ENCODE data around the gene DPYSL4. TPM values are rescaled to one million over a fixed set of nuclear protein-coding genes. Genes with fewer than 3 reads are reported as not detected.

Gene DPYSL4
- total and polyA plus RNA-seq, 4 experiments from 2014 or later, result 0.21 to 1.8 (median 0.41) TPM

DNA sequence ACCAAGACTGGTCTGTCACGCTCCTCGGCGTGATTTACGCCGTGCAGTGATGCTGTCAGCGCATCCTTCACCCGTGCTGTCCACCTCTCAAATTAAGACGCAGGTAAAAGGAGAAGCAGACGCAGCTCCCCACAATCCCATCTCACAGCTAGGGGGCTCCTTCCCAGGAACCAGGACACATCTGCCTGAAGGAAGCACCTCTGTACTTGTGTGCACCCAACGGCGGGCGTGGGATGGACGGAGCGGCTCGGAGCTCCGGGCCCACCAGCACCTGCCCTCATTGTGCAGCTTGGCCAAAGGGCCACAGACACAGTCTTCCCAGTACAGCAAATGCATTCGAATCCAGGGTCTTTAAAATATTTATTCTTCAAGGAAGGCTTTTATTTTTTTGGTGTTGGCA lies 65.7 kb downstream of the DPYSL4 start:
- Histone ChIP-seq H3K9me3 (ENCODE audit: control insufficient read depth in 1 of 2, low read length in 2 of 2) (no peaks in the 10 kb centered on the region), H3K27ac (ENCODE audit: low read depth, low read length) (no peak overlapping the region), H3K4me1 (ENCODE audit: insufficient read depth, low read length) (peaks cover 3% of the 10 kb centered on the region), H3K27me3 (ENCODE audit: insufficient read depth, low read length) (no peaks in the 10 kb centered on the region), H3K36me3 (ENCODE audit: insufficient read depth, low read length) (no peaks in the 10 kb centered on the region), H3K4me3 (ENCODE audit: low read length in 2 of 2) (no peak overlapping the region)
- intact Hi-C loops (cut with micrococcal nuclease), result no loop called here
- ChIA-PET CTCF (ENCODE audit: partially characterized antibody) (no interaction called here), POLR2A (ENCODE audit: partially characterized antibody) (no interaction called here)
- no peaks in the 10 kb centered on the region for H3K36me3 Mint-ChIP-seq
- peaks cover 2 to 9% (median 5%) of the 10 kb centered on the region in 4 donors for H3K4me1 Mint-ChIP-seq
- H3K4me3 Mint-ChIP-seq, result no peak overlapping the region
- H3K27ac Mint-ChIP-seq, result peak overlapping the region in 1 of 7 donors; percentile 21
- no peak for DNase-seq
- no peaks in the 10 kb centered on the region for H3K27me3 Mint-ChIP-seq
- no peaks in the 10 kb centered on the region for H3K9me3 Mint-ChIP-seq

DNA sequence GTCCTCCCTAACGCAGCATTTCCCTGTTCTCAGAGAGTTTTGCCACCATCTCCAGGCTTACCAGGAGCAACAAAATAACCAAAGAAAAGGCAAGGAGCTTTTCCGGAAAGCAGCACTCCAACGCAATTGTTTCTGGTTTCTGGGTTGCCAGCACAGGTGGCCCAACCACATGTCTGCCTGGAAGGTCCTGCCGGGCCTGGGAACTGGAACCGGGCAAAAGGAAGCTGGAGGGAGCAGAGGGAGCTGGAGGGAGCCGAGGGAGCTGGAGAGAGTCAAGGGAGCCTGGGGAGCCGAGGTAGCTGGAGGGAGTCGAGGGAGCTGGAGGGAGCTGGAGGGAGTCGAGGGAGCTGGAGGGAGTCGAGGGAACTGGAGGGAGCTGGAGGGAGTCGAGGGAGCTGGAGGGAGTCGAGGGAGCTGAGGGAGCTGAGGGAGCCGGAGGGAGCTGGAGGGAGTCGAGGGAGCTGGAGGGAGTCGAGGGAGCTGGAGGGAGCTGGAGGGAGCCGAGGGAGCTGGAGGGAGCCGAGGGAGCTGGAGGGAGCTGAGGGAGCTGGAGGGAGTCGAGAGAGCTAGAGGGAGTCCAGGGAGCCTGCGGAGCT lies 66.4 kb downstream of the DPYSL4 start:
- Histone ChIP-seq H3K36me3 (ENCODE audit: insufficient read depth, low read length) (no peaks in the 10 kb centered on the region), H3K4me1 (ENCODE audit: insufficient read depth, low read length) (peaks cover 3% of the 10 kb centered on the region), H3K4me3 (ENCODE audit: low read length in 2 of 2) (no peak overlapping the region), H3K27me3 (ENCODE audit: insufficient read depth, low read length) (no peaks in the 10 kb centered on the region), H3K27ac (ENCODE audit: low read depth, low read length) (no peak overlapping the region), H3K9me3 (ENCODE audit: control insufficient read depth in 1 of 2, low read length in 2 of 2) (no peaks in the 10 kb centered on the region)
- Mint-ChIP-seq H3K36me3 (no peaks in the 10 kb centered on the region), H3K27ac (peak overlapping the region in 1 of 7 donors; percentile 21), H3K9me3 (no peaks in the 10 kb centered on the region), H3K4me1 (peaks cover 2 to 9% (median 5%) of the 10 kb centered on the region in 4 donors), H3K4me3 (no peak overlapping the region), H3K27me3 (no peaks in the 10 kb centered on the region)
- POLR2A ChIA-PET (ENCODE audit: partially characterized antibody), result no interaction called here
- intact Hi-C loops (cut with micrococcal nuclease), result no loop called here
- DNase-seq, result no peak
- CTCF ChIA-PET (ENCODE audit: partially characterized antibody), result no interaction called here

DNA sequence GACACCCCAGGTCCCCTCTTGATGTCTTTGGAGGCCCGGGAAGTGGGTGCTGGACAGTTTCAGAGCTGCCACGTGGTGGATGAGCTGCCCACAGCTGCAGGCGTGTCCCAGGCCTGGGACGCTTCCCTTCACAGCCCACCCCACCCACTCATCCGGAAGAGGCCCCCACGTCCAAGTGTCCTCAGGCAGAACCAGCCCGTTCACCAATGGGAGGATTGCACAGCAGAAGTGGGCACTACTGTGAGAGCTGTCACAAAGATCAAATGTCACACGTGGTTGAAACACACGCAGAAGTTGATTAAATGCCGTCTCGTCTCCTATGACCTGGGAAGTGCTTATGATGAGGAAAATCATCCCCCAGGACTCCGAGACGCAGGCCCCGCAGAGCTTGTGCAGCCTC lies 68.1 kb downstream of the DPYSL4 start:
- Mint-ChIP-seq H3K4me1 (peaks cover 2 to 9% (median 5%) of the 10 kb centered on the region in 4 donors), H3K27ac (peak overlapping the region in 1 of 7 donors; percentile 51), H3K27me3 (no peaks in the 10 kb centered on the region), H3K9me3 (no peaks in the 10 kb centered on the region), H3K4me3 (no peak overlapping the region), H3K36me3 (no peaks in the 10 kb centered on the region)
- Histone ChIP-seq H3K4me3 (ENCODE audit: low read length in 2 of 2) (no peak overlapping the region), H3K36me3 (ENCODE audit: insufficient read depth, low read length) (no peaks in the 10 kb centered on the region), H3K27ac (ENCODE audit: low read depth, low read length) (no peak overlapping the region), H3K9me3 (ENCODE audit: control insufficient read depth in 1 of 2, low read length in 2 of 2) (no peaks in the 10 kb centered on the region), H3K27me3 (ENCODE audit: insufficient read depth, low read length) (no peaks in the 10 kb centered on the region), H3K4me1 (ENCODE audit: insufficient read depth, low read length) (peaks cover 3% of the 10 kb centered on the region)
- ChIA-PET CTCF (ENCODE audit: partially characterized antibody) (no interaction called here), POLR2A (ENCODE audit: partially characterized antibody) (no interaction called here)
- DNase-seq, result no peak
- intact Hi-C loops (cut with micrococcal nuclease), result no loop called here

Other genes starting within 250 kb of the DPYSL4 start
- 10 to 100 TPM; 29.8 to 31.7 TPM for gene BNIP3, start 205.0 kb upstream of the DPYSL4 start, total RNA-seq
- 10 to 100 TPM; 33.6 to 37.0 TPM for gene BNIP3, start 205.0 kb upstream of the DPYSL4 start, polyA plus RNA-seq
- gene JAKMIP3, start 121.0 kb upstream of the DPYSL4 start, total RNA-seq, result under 1 TPM; 0.29 to 0.36 TPM
- under 1 TPM in 1 of 2 donors, not detected in 1; 0.03 TPM for gene JAKMIP3, start 121.0 kb upstream of the DPYSL4 start, polyA plus RNA-seq
- 10 to 100 TPM; 12.8 to 14.7 TPM for gene STK32C, start 121.0 kb downstream of the DPYSL4 start, total RNA-seq
- gene STK32C, start 121.0 kb downstream of the DPYSL4 start, polyA plus RNA-seq, result 1 to 10 TPM; 7.5 to 8.5 TPM
- 1 to 10 TPM; 3.7 to 3.8 TPM for gene LRRC27, start 145.2 kb downstream of the DPYSL4 start, total RNA-seq
- gene LRRC27, start 145.2 kb downstream of the DPYSL4 start, polyA plus RNA-seq, result 1 to 10 TPM in 1 of 2 donors, under 1 TPM in 1; 0.90 to 2.3 TPM
- 1 to 10 TPM; 9.4 to 9.9 TPM for gene PWWP2B, start 210.3 kb downstream of the DPYSL4 start, total RNA-seq
- gene PWWP2B, start 210.3 kb downstream of the DPYSL4 start, polyA plus RNA-seq, result 1 to 10 TPM in 1 of 2 donors, under 1 TPM in 1; 0.92 to 3.2 TPM